Muscle layer of duodenum (tissue), 2 donors: ENCODE data around the gene ANKRD50.

ENCODE experiments used
- H3K27ac ChIP-seq: one replicate; pipeline ENCODE4 v1.7.0; 2013; ENCODE audit warnings: mild to moderate bottlenecking, low read length
- H3K27me3 ChIP-seq: one replicate; pipeline ENCODE4 v1.7.0; 2013; ENCODE audit warnings: low read depth, mild to moderate bottlenecking, control low read depth, low read length
- H3K36me3 ChIP-seq, 2 donors: one replicate each; pipeline ENCODE4 v1.7.0; 2013; ENCODE audit warnings: low read length in 2 of 2, control low read depth in 1 of 2, mild to moderate bottlenecking in 1 of 2; ENCODE audit not compliant: insufficient read depth in 2 of 2, control insufficient read depth in 1 of 2
- H3K4me1 ChIP-seq, 2 donors: one replicate each; pipeline ENCODE4 v1.7.0; 2013; ENCODE audit warnings: low read length in 2 of 2, mild to moderate bottlenecking in 2 of 2, control low read depth in 1 of 2, moderate library complexity in 1 of 2; ENCODE audit not compliant: insufficient read depth in 2 of 2, control insufficient read depth in 1 of 2
- H3K4me3 ChIP-seq, 2 donors: one replicate each; pipeline ENCODE4 v1.7.0; 2013; ENCODE audit warnings: low read length in 2 of 2, low read depth in 1 of 2, mild to moderate bottlenecking in 1 of 2
- H3K9me3 ChIP-seq, 2 donors: one replicate each; pipeline ENCODE4 v1.7.0; 2013; ENCODE audit warnings: low read length in 2 of 2, control low read depth in 1 of 2, mild to moderate bottlenecking in 1 of 2; ENCODE audit not compliant: control insufficient read depth in 1 of 2
- donor health status: healthy.

The ANKRD50 gene

GRCh38 chr4:124736526-124736925 is 24.0 kb upstream of the ANKRD50 start:
- Histone ChIP-seq H3K27me3 (no peaks in the 10 kb centered on the region), H3K36me3 (no peaks in the 10 kb centered on the region), H3K9me3 (no peaks in the 10 kb centered on the region), H3K4me3 (no peak overlapping the region), H3K27ac (no peak overlapping the region), H3K4me1 (no peaks in the 10 kb centered on the region)

GRCh38 chr4:124727331-124727890 is 14.9 kb upstream of the ANKRD50 start:
- no peaks in the 10 kb centered on the region for H3K36me3 ChIP-seq
- no peak overlapping the region for H3K4me3 ChIP-seq
- H3K27me3 ChIP-seq, result no peaks in the 10 kb centered on the region
- H3K9me3 ChIP-seq, result no peaks in the 10 kb centered on the region
- H3K4me1 ChIP-seq, result no peaks in the 10 kb centered on the region
- H3K27ac ChIP-seq, result no peak overlapping the region

- Histone ChIP-seq H3K4me3 (no peak overlapping the region), H3K9me3 (no peaks in the 10 kb centered on the region), H3K36me3 (no peaks in the 10 kb centered on the region), H3K4me1 (no peaks in the 10 kb centered on the region), H3K27ac (no peak overlapping the region), H3K27me3 (no peaks in the 10 kb centered on the region)
These were observed 13.7 kb upstream of the ANKRD50 start for GRCh38 chr4:124726269-124726668.

- H3K27me3 ChIP-seq, result no peaks in the 10 kb centered on the region
- H3K27ac ChIP-seq, result no peak overlapping the region
- H3K4me3 ChIP-seq, result no peak overlapping the region
- no peaks in the 10 kb centered on the region for H3K36me3 ChIP-seq
- no peaks in the 10 kb centered on the region for H3K4me1 ChIP-seq
- H3K9me3 ChIP-seq, result no peaks in the 10 kb centered on the region
These were observed 9.5 kb upstream of the ANKRD50 start for GRCh38 chr4:124722071-124722470.

GRCh38 chr4:124717101-124717500 is 4.6 kb upstream of the ANKRD50 start:
- peaks cover 0 to 4% of the 10 kb centered on the region in 2 donors for H3K36me3 ChIP-seq
- H3K9me3 ChIP-seq, result no peaks in the 10 kb centered on the region
- no peak overlapping the region for H3K27ac ChIP-seq
- H3K4me1 ChIP-seq, result no peaks in the 10 kb centered on the region
- H3K27me3 ChIP-seq, result no peaks in the 10 kb centered on the region
- no peak overlapping the region for H3K4me3 ChIP-seq

GRCh38 chr4:124713185-124713592 is 657 bp upstream of the ANKRD50 start:
- H3K36me3 ChIP-seq, result peaks cover 0 to 8% of the 10 kb centered on the region in 2 donors
- H3K27me3 ChIP-seq, result no peaks in the 10 kb centered on the region
- H3K27ac ChIP-seq, result peak overlapping the region; percentile 97
- no peaks in the 10 kb centered on the region for H3K9me3 ChIP-seq
- peak overlapping the region; percentile 82 to 95 for H3K4me3 ChIP-seq
- peaks cover 7 to 20% of the 10 kb centered on the region in 2 donors for H3K4me1 ChIP-seq

- peak overlapping the region; percentile 65 for H3K27ac ChIP-seq
- H3K9me3 ChIP-seq, result no peaks in the 10 kb centered on the region
- peaks cover 0 to 8% of the 10 kb centered on the region in 2 donors for H3K36me3 ChIP-seq
- peaks cover 7 to 20% of the 10 kb centered on the region in 2 donors for H3K4me1 ChIP-seq
- no peaks in the 10 kb centered on the region for H3K27me3 ChIP-seq
- peak overlapping the region; percentile 77 to 95 for H3K4me3 ChIP-seq
These were observed 811 bp downstream of the ANKRD50 start for GRCh38 chr4:124711471-124712371.

- Histone ChIP-seq H3K4me3 (peak overlapping the region; percentile 77 to 95), H3K27me3 (no peaks in the 10 kb centered on the region), H3K27ac (peak overlapping the region; percentile 39), H3K4me1 (peaks cover 7 to 20% of the 10 kb centered on the region in 2 donors), H3K9me3 (no peaks in the 10 kb centered on the region), H3K36me3 (peaks cover 0 to 8% of the 10 kb centered on the region in 2 donors)
These were observed 1.6 kb downstream of the ANKRD50 start for GRCh38 chr4:124710911-124711310.

GRCh38 chr4:124710015-124710741 is 2.4 kb downstream of the ANKRD50 start:
- Histone ChIP-seq H3K36me3 (peaks cover 0 to 8% of the 10 kb centered on the region in 2 donors), H3K9me3 (no peaks in the 10 kb centered on the region), H3K27ac (peak overlapping the region; percentile 39), H3K4me1 (peaks cover 7 to 20% of the 10 kb centered on the region in 2 donors), H3K4me3 (peak overlapping the region; percentile 77 to 95), H3K27me3 (no peaks in the 10 kb centered on the region)

- no peak overlapping the region for H3K27ac ChIP-seq
- H3K27me3 ChIP-seq, result no peaks in the 10 kb centered on the region
- no peaks in the 10 kb centered on the region for H3K9me3 ChIP-seq
- H3K36me3 ChIP-seq, result peaks cover 0 to 8% of the 10 kb centered on the region in 2 donors
- peaks cover 7 to 20% of the 10 kb centered on the region in 2 donors for H3K4me1 ChIP-seq
- H3K4me3 ChIP-seq, result peak overlapping the region; percentile 16 to 95
These were observed 3.8 kb downstream of the ANKRD50 start for GRCh38 chr4:124708517-124709300.
